Stimulated activated CD4-positive, alpha-beta T cell treated with anti-CD3 and anti-CD28 coated beads, TNF-alpha, amount 100 ng/mL, for 48 hours (primary cell): ENCODE results near the gene ATP6V1G3.
"Not testable (repeated sequence)": the region's sequence is repeated elsewhere in the genome, so short reads cannot be mapped to it uniquely, and the experiment has no call there.

Experiments
- DNase-seq, 3 donors: peaks; one replicate each; pipeline ENCODE4 v3.0.0-alpha.2; 2020; ENCODE audit warnings: low read depth in 3 of 3

ATP6V1G3 gene

DNA sequence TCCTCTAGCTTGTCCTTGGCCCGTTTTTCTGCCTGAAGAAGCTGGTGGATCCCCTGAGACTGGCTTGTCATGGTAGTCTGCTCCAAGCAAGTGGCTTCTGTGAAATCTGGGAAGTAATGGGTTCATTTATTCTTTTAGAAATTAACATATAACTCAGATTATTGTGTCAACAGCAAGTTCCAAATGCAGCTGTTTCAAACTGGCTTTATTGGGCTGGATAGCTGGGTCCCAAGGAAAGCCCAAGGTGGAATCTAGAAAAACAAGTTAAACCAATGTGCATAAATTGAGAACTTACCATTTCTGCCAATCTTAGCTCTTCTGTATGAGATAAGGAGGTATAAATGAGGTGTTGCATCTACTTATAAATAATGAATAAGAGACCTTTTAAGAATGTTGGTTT is at the start of gene ATP6V1G3:
Gene ATP6V1G3, minus strand, starts transcription at position 101 of the 400 bp plus-strand sequence. Its CDS starts 30 bp downstream, at position 71.
- DNase-seq: no peak

- DNase-seq: no peak
Observed at GRCh38 chr1:198588845-198589244, 48.4 kb upstream of the ATP6V1G3 start.

GRCh38 chr1:198584163-198584562 is 43.7 kb upstream of the ATP6V1G3 start:
- no peak for DNase-seq

- DNase-seq: not testable (repeated sequence)
Observed at GRCh38 chr1:198583209-198583802, 42.8 kb upstream of the ATP6V1G3 start.

DNA sequence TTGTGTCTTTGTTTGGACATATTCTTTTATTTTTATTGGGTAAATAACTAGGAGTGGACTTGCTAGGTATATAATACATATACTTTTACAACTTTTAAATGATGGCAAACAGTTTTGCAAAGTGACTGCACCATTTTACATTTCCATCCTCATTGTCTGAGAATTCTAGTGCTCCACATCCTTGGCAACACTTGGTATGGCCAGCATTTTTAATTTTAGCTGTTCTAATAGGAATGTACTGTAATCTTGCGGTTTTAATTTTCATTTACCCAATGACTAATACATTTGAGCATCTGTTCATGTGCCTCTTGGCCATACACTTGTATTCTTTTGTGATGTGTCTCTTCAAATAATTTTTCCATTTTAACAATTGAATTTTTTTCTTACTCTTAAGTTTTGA is 37.0 kb upstream of the ATP6V1G3 start:
- DNase-seq: no peak

GRCh38 chr1:198575798-198576641 is 35.5 kb upstream of the ATP6V1G3 start:
- no peak for DNase-seq

- no peak for DNase-seq
Observed at GRCh38 chr1:198575292-198575691, 34.8 kb upstream of the ATP6V1G3 start.

- DNase-seq: no peak
Observed at GRCh38 chr1:198574325-198574724, 33.8 kb upstream of the ATP6V1G3 start.

DNA sequence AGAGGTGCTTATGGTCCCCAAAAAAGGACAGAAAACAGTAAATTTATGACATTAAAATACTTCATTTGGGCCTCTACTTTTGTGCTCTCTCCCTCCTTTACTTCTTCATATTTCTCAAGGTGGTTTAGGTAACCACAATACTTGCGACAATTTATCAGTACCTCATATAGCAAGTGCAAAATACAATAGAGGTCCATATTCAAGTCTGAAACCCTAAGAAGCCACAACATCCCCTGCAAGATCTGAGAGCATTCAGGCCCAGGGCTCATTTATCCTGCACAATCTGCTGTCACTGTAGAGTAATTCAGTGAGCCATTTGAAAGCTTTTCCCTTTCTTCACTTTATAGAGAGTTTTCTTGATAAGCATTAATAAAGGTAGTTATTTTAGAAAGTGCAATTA is 24.2 kb upstream of the ATP6V1G3 start:
- no peak for DNase-seq

DNA sequence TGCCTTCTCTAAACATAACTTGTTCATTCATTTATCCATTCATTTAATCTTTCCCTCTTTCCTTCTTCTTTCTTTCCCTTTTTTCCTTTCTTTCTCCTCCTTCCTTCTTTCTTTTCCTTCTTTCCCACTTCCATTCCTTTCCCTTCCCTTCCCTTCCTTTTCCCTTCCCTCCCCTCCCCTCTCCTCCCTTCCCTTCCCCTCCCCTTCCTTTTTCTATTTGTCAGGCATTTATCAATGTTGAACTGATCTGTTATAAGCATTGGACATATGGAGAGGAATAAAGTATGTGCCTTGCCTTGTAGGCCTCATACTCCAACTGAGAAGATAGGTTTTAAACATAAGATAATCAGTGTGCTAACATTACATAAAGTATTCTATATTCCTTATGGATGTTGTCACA is 23.7 kb upstream of the ATP6V1G3 start:
- no peak for DNase-seq

- DNase-seq: no peak
Observed at GRCh38 chr1:198563583-198563982, 23.1 kb upstream of the ATP6V1G3 start.

DNA sequence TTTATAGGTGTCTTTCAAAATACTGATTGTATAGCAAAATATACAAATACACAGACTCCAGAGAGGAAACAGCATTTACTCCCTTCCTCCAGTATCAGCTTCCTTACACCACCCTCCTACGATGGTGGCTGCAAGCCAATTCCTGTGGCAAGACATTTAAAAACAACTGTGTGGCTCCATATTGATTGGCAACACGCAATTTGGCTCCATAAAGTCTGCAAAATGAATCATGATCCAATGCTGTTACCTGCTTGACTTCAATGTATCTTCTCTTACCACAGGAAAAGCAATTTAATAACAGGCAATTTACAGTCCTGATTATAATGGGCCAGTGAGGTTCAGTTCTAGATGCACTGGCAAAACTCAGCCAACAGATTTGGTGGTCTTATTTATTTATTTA is 19.7 kb upstream of the ATP6V1G3 start:
- DNase-seq: no peak

GRCh38 chr1:198559362-198559761 is 18.9 kb upstream of the ATP6V1G3 start:
- no peak for DNase-seq

- no peak for DNase-seq
Observed at GRCh38 chr1:198558402-198558801, 17.9 kb upstream of the ATP6V1G3 start.

- peak in 2 of 3 donors; percentile 16 to 33 for DNase-seq
Observed at GRCh38 chr1:198556971-198557370, 16.5 kb upstream of the ATP6V1G3 start.

GRCh38 chr1:198552668-198553416 is 12.4 kb upstream of the ATP6V1G3 start:
- no peak for DNase-seq

DNA sequence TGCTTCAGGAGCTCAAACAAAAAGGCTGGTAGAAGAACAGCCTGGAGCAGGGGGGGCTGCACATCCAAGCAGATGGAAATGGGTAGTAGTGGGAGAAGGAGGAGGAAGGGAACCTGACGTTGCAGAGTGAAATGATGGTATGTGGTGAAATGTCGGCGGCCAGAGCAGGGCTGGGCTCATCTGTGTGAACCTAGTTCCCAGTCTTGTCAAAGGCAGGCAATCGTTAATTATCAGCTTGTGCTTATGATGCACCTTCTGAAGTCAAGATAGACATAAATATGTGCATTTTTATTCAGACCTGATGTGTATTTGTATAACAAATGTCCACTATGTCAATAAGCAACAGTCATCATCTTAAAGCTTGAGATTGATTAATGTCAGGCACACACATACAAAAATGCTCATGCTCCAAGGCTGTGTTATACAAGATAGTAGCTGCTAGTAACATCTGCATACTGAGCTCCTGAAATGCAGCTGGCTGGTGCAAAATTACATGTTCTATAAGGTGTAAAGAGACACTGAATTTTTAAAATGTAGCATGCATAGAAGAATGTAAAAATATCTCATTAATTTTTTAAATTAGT is 10.6 kb upstream of the ATP6V1G3 start:
- no peak for DNase-seq

DNA sequence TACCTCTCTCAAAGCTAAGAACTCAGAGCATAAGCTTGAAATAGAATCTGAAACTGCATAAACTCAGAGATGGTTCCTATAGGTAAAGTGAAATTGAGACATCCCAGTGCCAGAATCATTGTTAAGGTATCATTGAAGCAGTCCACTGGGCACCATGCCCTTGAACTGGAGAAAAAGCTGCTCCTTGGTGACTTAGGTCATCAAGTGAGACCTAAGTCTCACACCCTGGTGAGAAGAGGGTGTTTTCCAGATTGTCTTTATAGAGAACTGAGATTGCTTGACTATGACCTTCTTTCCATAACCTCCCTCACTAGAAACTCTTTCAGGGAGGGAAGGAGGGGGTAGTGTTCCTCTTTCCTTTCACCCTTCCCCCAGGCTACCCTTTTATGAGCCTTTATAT is 9.4 kb upstream of the ATP6V1G3 start:
- DNase-seq: no peak

DNA sequence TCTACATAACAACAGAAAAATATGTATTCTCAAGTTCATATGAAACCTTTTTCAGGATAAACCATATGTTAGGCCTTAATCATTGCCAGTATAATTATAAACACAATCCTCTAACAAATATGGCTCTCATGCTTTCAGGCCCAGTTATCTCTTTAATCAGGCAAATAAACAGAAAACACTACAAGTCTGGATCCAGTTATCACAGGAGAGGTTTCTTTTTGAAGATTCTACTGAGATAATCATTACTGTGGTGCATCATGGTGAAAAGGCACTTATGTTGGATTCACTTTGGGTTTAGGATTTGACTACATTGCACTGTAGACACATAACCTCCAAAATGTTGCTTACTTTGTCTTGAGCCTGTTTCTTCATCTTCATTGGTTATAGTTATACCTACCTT is 8.4 kb upstream of the ATP6V1G3 start:
- no peak for DNase-seq

DNA sequence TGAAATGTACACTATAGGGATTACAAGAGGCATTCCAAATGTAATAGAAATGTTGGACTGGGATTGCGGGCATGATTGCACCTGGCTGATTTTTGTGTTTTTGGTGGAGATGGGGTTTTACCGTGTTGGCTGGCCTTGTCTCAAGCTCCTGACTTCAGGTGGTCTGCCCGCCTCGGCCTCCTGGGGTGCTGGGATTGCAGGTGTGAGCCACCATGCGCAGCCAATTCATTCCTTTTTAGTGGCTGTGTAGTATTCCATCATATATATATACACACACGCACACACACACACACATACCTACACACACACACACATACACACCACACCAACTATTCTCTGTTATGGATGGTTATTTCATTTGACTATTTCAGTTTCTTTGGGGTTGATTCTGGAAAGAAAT is 4.7 kb upstream of the ATP6V1G3 start:
- no peak for DNase-seq

DNA sequence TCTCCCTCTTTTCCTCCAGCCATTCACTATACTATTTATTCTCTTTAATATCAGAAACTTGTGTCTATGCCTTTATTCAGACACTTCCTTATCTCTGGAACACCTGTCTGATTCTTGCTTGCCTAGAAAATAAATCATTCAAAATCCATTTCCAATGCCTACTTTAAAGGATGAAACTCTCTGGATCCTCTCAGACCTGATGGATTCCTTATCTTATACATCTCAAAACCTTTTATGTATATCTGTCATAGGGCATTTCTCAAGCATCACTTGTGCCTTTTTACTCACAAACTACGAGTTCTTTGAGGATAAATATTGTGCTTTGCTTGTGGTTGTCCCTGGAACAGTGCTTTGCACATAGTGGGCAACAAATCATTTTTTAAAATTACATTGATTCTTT is 3.8 kb upstream of the ATP6V1G3 start:
- DNase-seq: no peak

- DNase-seq: no peak
Observed at GRCh38 chr1:198543670-198544260, 3.3 kb upstream of the ATP6V1G3 start.
